Measurements from ENCODE around the gene SORCS2.

GRCh38 chr4:7575426-7575825 is 383.1 kb downstream of the SORCS2 start:
- TF ChIP-seq CTCF (IDR thresholded peaks at IDR 0.05) (no peak), POLR2A (IDR thresholded peaks at IDR 0.05) (no peak)
